Putamen (tissue), 1 donor: ENCODE measurements around the gene CYP26B1.

Experiments used
- DNase-seq: peaks from one replicate; pipeline ENCODE4 v3.0.0-alpha.2; 2016; ENCODE audit warnings: low spot score

CYP26B1 gene

GRCh38 chr2:72141032-72141645 lies 6.5 kb downstream of the CYP26B1 start:
- DNase-seq, result no peak

- DNase-seq, result no peak
Observed at GRCh38 chr2:72140621-72140960, 7.1 kb downstream of the CYP26B1 start.

GRCh38 chr2:72139874-72140620 lies 7.6 kb downstream of the CYP26B1 start:
- no peak for DNase-seq

- no peak for DNase-seq
Observed at GRCh38 chr2:72139471-72139873, 8.2 kb downstream of the CYP26B1 start.

GRCh38 chr2:72138921-72139381 lies 8.7 kb downstream of the CYP26B1 start:
- no peak for DNase-seq

GRCh38 chr2:72138011-72138881 lies 9.4 kb downstream of the CYP26B1 start:
- DNase-seq, result no peak

GRCh38 chr2:72137498-72138010 lies 10.1 kb downstream of the CYP26B1 start:
- DNase-seq, result peak; percentile 53

GRCh38 chr2:72136933-72137497 lies 10.6 kb downstream of the CYP26B1 start:
- no peak for DNase-seq

- DNase-seq, result no peak
Observed at GRCh38 chr2:72136331-72136730, 11.3 kb downstream of the CYP26B1 start.

- no peak for DNase-seq
Observed at GRCh38 chr2:72135921-72136320, 11.7 kb downstream of the CYP26B1 start.

- DNase-seq, result no peak
Observed at GRCh38 chr2:72134997-72135800, 12.5 kb downstream of the CYP26B1 start.

GRCh38 chr2:72134408-72134996 lies 13.2 kb downstream of the CYP26B1 start:
- no peak for DNase-seq

- no peak for DNase-seq
Observed at GRCh38 chr2:72133721-72134407, 13.8 kb downstream of the CYP26B1 start.

GRCh38 chr2:72132981-72133720 lies 14.5 kb downstream of the CYP26B1 start:
- DNase-seq, result no peak

GRCh38 chr2:72131916-72132841 lies 15.5 kb downstream of the CYP26B1 start:
- no peak for DNase-seq

- DNase-seq, result no peak
Observed at GRCh38 chr2:72131371-72131891, 16.2 kb downstream of the CYP26B1 start.

GRCh38 chr2:72130659-72131360 lies 16.9 kb downstream of the CYP26B1 start:
- DNase-seq, result no peak
